Muscle of leg (tissue), 11 donors: Measurements from ENCODE around the gene RFX4. TPM values are rescaled to one million over a fixed set of nuclear protein-coding genes. Genes with fewer than 3 reads are reported as not detected.
"Not testable (repeated sequence)": the region's sequence is repeated elsewhere in the genome, so short reads cannot be mapped to it uniquely, and the experiment has no call there.

ENCODE experiments used
- DNase-seq: peaks from one replicate; pipeline ENCODE4 v3.0.0; 2013
- H3K27ac ChIP-seq: one replicate; pipeline ENCODE4 v1.5.1; 2013; ENCODE audit warnings: mild to moderate bottlenecking, low read length, control low read depth
- H3K27me3 ChIP-seq: one replicate; pipeline ENCODE4 v1.6.1; 2013; ENCODE audit warnings: low read length; ENCODE audit not compliant: control insufficient read depth, insufficient read depth
- H3K36me3 ChIP-seq: one replicate; pipeline ENCODE4 v1.6.1; 2013; ENCODE audit warnings: low read length; ENCODE audit not compliant: control insufficient read depth, insufficient read depth
- H3K4me1 ChIP-seq: one replicate; pipeline ENCODE4 v1.6.1; 2013; ENCODE audit warnings: low read length; ENCODE audit not compliant: control insufficient read depth, insufficient read depth
- H3K4me3 ChIP-seq: one replicate; pipeline ENCODE4 v1.5.1; 2013; ENCODE audit warnings: low read length, control low read depth
- H3K9me3 ChIP-seq: replicated peaks from 2 replicates; pipeline ENCODE4 v1.6.1; 2013; ENCODE audit warnings: low read depth, low read length; ENCODE audit not compliant: control insufficient read depth
- WGBS: methylation state at CpG from one replicate; pipeline ENCODE4 v1.1.5; 2013; ENCODE audit warnings: missing lambda C conversion rate; ENCODE audit not compliant: insufficient coverage; 5-methylcytosine and 5-hydroxymethylcytosine counted together
- polyA plus RNA-seq, 8 donors: library from polyadenylated mRNA; unstranded; fragments of 120-200 nt; gene quantifications; one replicate each; pipeline versions ENCODE4 v1.2.1 to v1.2.3, GENCODE V29; 2013; ENCODE audit warnings: inconsistent platforms in 1 of 8, low replicate concordance in 1 of 8; ENCODE audit not compliant: insufficient read length in 8 of 8, insufficient read depth in 1 of 8
- total RNA-seq: library from RNA; stranded (reverse); fragments of 120-200 nt; gene quantifications from one replicate; pipeline ENCODE4 v1.2.4, GENCODE V29; 2013

Gene RFX4
- total and polyA plus RNA-seq, 9 donors, result 0.04 to 0.24 (median 0.11) TPM

- H3K27me3 ChIP-seq, H3K9me3 ChIP-seq, H3K36me3 ChIP-seq, H3K4me3 ChIP-seq, H3K4me1 ChIP-seq, H3K27ac ChIP-seq, DNase-seq: not testable (repeated sequence)
- WGBS, result 89% methylated on average over 3 of the region's 5 CpGs
Measured at GRCh38 chr12:106620588-106620987, 37.8 kb downstream of the RFX4 start.

- Histone ChIP-seq H3K36me3 (no peaks in the 10 kb centered on the region), H3K4me1 (peaks cover 3% of the 10 kb centered on the region), H3K27me3 (no peaks in the 10 kb centered on the region), H3K27ac (no peak overlapping the region), H3K9me3 (no peaks in the 10 kb centered on the region), H3K4me3 (no peak overlapping the region)
- no peak for DNase-seq
Measured at GRCh38 chr12:106625976-106626375, 43.2 kb downstream of the RFX4 start.

GRCh38 chr12:106629797-106630659 lies 47.2 kb downstream of the RFX4 start:
- H3K4me1 ChIP-seq, result peaks cover 3% of the 10 kb centered on the region
- H3K27me3 ChIP-seq, result no peaks in the 10 kb centered on the region
- H3K4me3 ChIP-seq, result no peak overlapping the region
- no peaks in the 10 kb centered on the region for H3K36me3 ChIP-seq
- H3K27ac ChIP-seq, result no peak overlapping the region
- DNase-seq, result peak; percentile 9
- 61% methylated on average over 3 of the region's 12 CpGs for WGBS
- H3K9me3 ChIP-seq, result no peaks in the 10 kb centered on the region

- 60% methylated on average over 1 of the region's 3 CpGs for WGBS
- DNase-seq, result no peak
- no peak overlapping the region for H3K4me3 ChIP-seq
- no peak overlapping the region for H3K27ac ChIP-seq
- no peaks in the 10 kb centered on the region for H3K9me3 ChIP-seq
- H3K4me1 ChIP-seq, result peaks cover 3% of the 10 kb centered on the region
- no peaks in the 10 kb centered on the region for H3K27me3 ChIP-seq
- H3K36me3 ChIP-seq, result no peaks in the 10 kb centered on the region
Measured at GRCh38 chr12:106631150-106631549, 48.3 kb downstream of the RFX4 start.

GRCh38 chr12:106631797-106632196 lies 49.0 kb downstream of the RFX4 start:
- no peak overlapping the region for H3K27ac ChIP-seq
- H3K4me3 ChIP-seq, result no peak overlapping the region
- no peaks in the 10 kb centered on the region for H3K36me3 ChIP-seq
- WGBS, result 86% methylated on average over 1 of the region's 2 CpGs
- no peaks in the 10 kb centered on the region for H3K27me3 ChIP-seq
- H3K9me3 ChIP-seq, result no peaks in the 10 kb centered on the region
- DNase-seq, result no peak
- peaks cover 3% of the 10 kb centered on the region for H3K4me1 ChIP-seq

- WGBS, result 60% methylated on average over 6 of the region's 7 CpGs
Measured at GRCh38 chr12:106632797-106633450, 50.1 kb downstream of the RFX4 start.

GRCh38 chr12:106633451-106633823 lies 50.6 kb downstream of the RFX4 start:
- H3K27me3 ChIP-seq, result no peaks in the 10 kb centered on the region
- no peak for DNase-seq
- WGBS, result 86% methylated on average over 1 of the region's 1 CpG
- H3K27ac ChIP-seq, result no peak overlapping the region
- H3K36me3 ChIP-seq, result no peaks in the 10 kb centered on the region
- H3K4me1 ChIP-seq, result peaks cover 3% of the 10 kb centered on the region
- H3K4me3 ChIP-seq, result no peak overlapping the region
- H3K9me3 ChIP-seq, result no peaks in the 10 kb centered on the region

More at GRCh38 chr12:106632797-106633450, 50.1 kb downstream of the RFX4 start:
- no peak overlapping the region for H3K4me3 ChIP-seq
- H3K4me1 ChIP-seq, result peaks cover 3% of the 10 kb centered on the region
- no peaks in the 10 kb centered on the region for H3K9me3 ChIP-seq
- H3K27me3 ChIP-seq, result no peaks in the 10 kb centered on the region
- no peak overlapping the region for H3K27ac ChIP-seq
- H3K36me3 ChIP-seq, result no peaks in the 10 kb centered on the region
- DNase-seq, result no peak

GRCh38 chr12:106634206-106634605 lies 51.4 kb downstream of the RFX4 start:
- H3K4me1 ChIP-seq, result peaks cover 3% of the 10 kb centered on the region
- H3K9me3 ChIP-seq, result no peaks in the 10 kb centered on the region
- H3K4me3 ChIP-seq, result no peak overlapping the region
- no peaks in the 10 kb centered on the region for H3K36me3 ChIP-seq
- H3K27me3 ChIP-seq, result no peaks in the 10 kb centered on the region
- 75% methylated on average over 2 of the region's 7 CpGs for WGBS
- no peak for DNase-seq
- no peak overlapping the region for H3K27ac ChIP-seq

GRCh38 chr12:106643000-106643399 lies 60.2 kb downstream of the RFX4 start:
- Histone ChIP-seq H3K4me1 (peaks cover 9% of the 10 kb centered on the region), H3K27ac (no peak overlapping the region), H3K4me3 (no peak overlapping the region), H3K27me3 (no peaks in the 10 kb centered on the region), H3K9me3 (no peaks in the 10 kb centered on the region), H3K36me3 (no peaks in the 10 kb centered on the region)
- 75% methylated on average over 2 of the region's 5 CpGs for WGBS
- no peak for DNase-seq

- peak overlapping the region; percentile 59 for H3K27ac ChIP-seq
- 88% methylated on average over 6 of the region's 16 CpGs for WGBS
- H3K9me3 ChIP-seq, result no peaks in the 10 kb centered on the region
- no peaks in the 10 kb centered on the region for H3K36me3 ChIP-seq
- no peak for DNase-seq
- H3K27me3 ChIP-seq, result no peaks in the 10 kb centered on the region
- H3K4me3 ChIP-seq, result no peak overlapping the region
- H3K4me1 ChIP-seq, result peaks cover 9% of the 10 kb centered on the region
Measured at GRCh38 chr12:106644335-106645073, 61.7 kb downstream of the RFX4 start.
